ENCODE measurements around the gene TMEM248.

The TMEM248 gene

DNA sequence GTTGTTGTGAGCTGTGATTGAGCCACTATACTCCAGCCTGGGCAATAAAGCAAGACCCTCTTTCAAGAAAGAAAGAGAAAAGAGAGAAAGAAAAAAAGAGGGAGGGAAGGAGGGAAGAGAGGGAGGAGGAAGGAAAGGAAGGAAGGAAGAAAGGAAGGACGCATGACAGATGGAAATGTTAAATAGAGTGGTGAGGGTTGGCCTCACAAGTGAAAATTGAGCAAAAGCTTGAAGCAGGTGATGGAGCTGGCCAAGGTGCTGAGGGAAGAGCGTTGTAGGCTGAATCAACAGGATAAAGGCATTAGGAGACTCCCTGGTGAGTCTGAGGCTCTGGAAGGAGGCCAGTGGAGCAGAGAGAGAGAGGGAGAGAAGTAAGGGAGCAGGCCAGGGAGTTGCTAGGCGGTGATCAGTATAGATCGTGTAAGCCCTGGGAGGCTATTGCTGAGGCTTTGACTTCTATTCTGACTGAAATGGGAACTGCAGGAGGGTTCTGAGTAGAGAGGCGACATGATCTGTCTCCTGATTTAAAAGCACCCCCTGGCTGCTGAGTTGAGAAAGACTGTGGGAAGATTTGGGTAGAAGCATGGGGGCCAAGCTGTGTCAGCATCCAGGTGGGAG, 26.5 kb upstream of the TMEM248 start:
- no peaks in the 10 kb centered on the region for H3K4me1 ChIP-seq (ENCODE audit: control insufficient read depth, insufficient read depth, low read length, unreplicated experiment)
- no peaks in the 10 kb centered on the region for H3K79me2 ChIP-seq (ENCODE audit: control insufficient read depth, insufficient read depth, low read length, unreplicated experiment)
- no peak overlapping the region for H3K4me3 ChIP-seq (ENCODE audit: low read depth, low read length)
- 0 out of 2 replicates have a peak, but pooled peaks cover 3% of the 10 kb centered on the region for H3K36me3 ChIP-seq (ENCODE audit: insufficient read depth, low read length)
- no peak overlapping the region for H3K27ac ChIP-seq (ENCODE audit: low read depth, low read length)
- no peaks in the 10 kb centered on the region for H3K27me3 ChIP-seq (ENCODE audit: insufficient read depth, low read length)
- no peak overlapping the region for H2AFZ ChIP-seq (ENCODE audit: low read length, unreplicated experiment)

DNA sequence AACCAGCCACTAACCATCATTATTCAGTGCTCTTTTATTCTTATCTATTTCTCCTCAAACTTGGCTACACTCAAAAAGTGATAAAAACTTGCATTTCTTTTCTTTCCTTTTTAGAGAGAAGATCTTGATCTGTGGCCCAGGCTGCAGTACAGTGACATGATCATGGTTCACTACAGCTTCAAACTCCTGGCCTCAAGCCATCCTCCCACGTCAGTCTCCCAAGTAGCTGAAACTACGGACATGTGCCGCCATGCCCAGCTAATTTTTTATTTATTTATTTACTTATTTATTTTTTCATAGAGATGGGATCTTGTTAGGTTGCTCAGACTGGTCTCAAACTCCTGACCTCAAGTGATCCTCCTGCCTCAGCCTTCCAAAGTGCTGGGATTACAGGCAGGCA, 24.6 kb upstream of the TMEM248 start:
- H3K4me1 ChIP-seq (ENCODE audit: control insufficient read depth, insufficient read depth, low read length, unreplicated experiment), result no peaks in the 10 kb centered on the region
- H2AFZ ChIP-seq (ENCODE audit: low read length, unreplicated experiment), result no peak overlapping the region
- 0 out of 2 replicates have a peak, but pooled peaks cover 3% of the 10 kb centered on the region for H3K36me3 ChIP-seq (ENCODE audit: insufficient read depth, low read length)
- H3K27me3 ChIP-seq (ENCODE audit: insufficient read depth, low read length), result no peaks in the 10 kb centered on the region
- H3K4me3 ChIP-seq (ENCODE audit: low read depth, low read length), result no peak overlapping the region
- H3K79me2 ChIP-seq (ENCODE audit: control insufficient read depth, insufficient read depth, low read length, unreplicated experiment), result no peaks in the 10 kb centered on the region
- no peak overlapping the region for H3K27ac ChIP-seq (ENCODE audit: low read depth, low read length)

DNA sequence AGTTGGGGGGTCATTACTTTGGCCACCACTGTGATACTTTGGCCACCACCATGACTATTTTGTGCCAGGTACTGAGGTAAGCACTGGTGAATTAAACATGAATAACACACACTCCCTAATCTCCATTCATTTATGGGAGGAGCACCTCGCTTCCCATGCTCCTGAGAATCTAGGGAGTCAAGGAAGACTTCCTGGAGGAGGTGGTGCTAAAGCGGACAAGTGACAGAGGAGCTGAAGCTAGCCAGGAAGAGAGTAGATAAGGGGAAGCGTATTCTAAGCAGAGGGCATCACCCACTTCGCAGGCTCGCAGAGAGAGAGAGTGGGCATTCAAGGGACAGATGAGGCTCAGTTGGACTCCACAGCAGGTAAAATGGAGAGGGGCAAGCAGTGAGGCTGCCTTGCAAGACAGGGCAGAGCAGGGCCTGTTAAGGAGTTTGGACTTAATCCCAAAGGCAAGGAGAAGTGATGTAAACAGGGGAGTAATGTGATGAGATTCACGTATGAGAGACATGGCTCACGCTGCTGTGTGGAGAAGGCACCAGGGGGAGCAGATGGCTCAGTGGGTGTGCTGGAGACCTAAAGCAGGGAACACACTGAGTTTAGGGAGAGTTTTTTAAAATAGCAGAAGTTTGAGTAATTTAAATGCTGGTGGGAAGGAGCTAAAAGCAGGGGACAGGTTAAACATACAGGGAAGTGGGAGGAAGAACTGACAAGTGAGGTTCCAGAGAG, 21.3 kb upstream of the TMEM248 start:
- Histone ChIP-seq H3K79me2 (ENCODE audit: control insufficient read depth, insufficient read depth, low read length, unreplicated experiment) (no peaks in the 10 kb centered on the region), H3K4me1 (ENCODE audit: control insufficient read depth, insufficient read depth, low read length, unreplicated experiment) (no peaks in the 10 kb centered on the region), H3K27ac (ENCODE audit: low read depth, low read length) (no peak overlapping the region), H2AFZ (ENCODE audit: low read length, unreplicated experiment) (no peak overlapping the region), H3K4me3 (ENCODE audit: low read depth, low read length) (no peak overlapping the region), H3K27me3 (ENCODE audit: insufficient read depth, low read length) (no peaks in the 10 kb centered on the region), H3K36me3 (ENCODE audit: insufficient read depth, low read length) (no peaks in the 10 kb centered on the region)

DNA sequence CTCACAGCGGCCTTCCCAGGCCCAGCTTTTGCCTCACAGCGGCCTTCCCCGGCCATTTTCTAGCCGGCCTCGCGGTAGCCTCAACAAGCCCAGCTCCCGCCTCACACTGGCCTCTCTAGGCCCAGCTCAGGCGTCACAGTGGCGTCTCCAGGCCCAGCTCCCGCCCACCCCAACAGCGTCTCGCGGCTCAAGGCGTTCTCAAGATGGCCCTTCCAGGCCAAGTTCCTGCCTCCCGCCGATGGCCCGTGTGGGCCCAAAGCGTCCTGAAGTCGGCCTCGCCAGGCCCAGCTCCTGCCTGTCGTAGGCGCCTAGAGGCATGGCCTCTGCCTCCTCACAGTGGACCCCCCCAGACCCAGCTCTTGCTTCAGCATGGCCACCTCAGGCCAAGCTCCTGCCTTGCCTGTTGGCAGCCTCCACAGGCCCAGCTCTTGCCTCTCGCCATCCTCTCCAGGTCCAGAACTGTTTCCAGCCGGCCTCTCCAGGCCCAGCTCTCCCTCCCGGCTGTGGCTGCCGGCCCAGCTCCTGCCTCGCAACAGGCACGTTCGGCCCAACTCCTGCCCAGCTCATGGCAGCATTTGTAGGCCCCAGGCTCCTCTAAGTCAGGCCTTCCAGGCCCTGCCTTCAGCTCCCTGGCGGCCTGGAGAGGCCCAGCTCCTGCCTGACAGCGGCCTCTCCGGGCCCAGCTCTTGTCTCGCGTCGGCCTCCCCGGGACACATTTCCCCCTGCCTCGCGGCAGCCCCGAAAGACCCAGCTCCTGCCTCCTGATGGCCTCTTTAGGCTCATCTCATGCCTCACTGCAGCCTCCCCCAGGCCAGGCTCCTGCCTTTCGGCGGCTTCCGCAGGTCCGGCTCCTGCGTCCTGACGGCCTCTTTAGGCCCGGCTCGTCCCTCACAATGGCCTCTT, 18.8 kb upstream of the TMEM248 start:
- H3K4me3 ChIP-seq (ENCODE audit: low read depth, low read length), result no peak overlapping the region
- H3K36me3 ChIP-seq (ENCODE audit: insufficient read depth, low read length), result no peaks in the 10 kb centered on the region
- no peak overlapping the region for H2AFZ ChIP-seq (ENCODE audit: low read length, unreplicated experiment)
- no peaks in the 10 kb centered on the region for H3K79me2 ChIP-seq (ENCODE audit: control insufficient read depth, insufficient read depth, low read length, unreplicated experiment)
- no peak overlapping the region for H3K27ac ChIP-seq (ENCODE audit: low read depth, low read length)
- H3K27me3 ChIP-seq (ENCODE audit: insufficient read depth, low read length), result no peaks in the 10 kb centered on the region
- no peaks in the 10 kb centered on the region for H3K4me1 ChIP-seq (ENCODE audit: control insufficient read depth, insufficient read depth, low read length, unreplicated experiment)

DNA sequence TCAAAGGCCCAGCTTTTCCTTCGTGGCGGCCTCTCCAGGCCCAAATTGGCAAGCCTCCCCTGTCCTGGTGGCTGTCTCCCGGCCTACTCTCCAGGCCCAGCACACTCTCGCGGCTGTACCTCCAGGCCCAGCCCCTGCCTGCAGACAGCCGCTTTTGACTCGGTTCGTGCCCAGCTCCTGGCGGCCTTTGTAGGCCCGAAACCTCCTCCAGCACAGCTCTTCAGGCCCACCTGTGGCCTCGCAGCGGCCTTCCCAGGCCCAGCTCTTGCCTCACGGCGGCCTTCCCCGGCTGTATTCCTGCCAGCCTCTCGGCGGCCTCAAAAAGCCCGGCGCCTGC, 18.2 kb upstream of the TMEM248 start:
- Histone ChIP-seq H3K79me2 (ENCODE audit: control insufficient read depth, insufficient read depth, low read length, unreplicated experiment) (no peaks in the 10 kb centered on the region), H2AFZ (ENCODE audit: low read length, unreplicated experiment) (no peak overlapping the region), H3K4me1 (ENCODE audit: control insufficient read depth, insufficient read depth, low read length, unreplicated experiment) (no peaks in the 10 kb centered on the region), H3K27ac (ENCODE audit: low read depth, low read length) (no peak overlapping the region), H3K4me3 (ENCODE audit: low read depth, low read length) (no peak overlapping the region), H3K27me3 (ENCODE audit: insufficient read depth, low read length) (no peaks in the 10 kb centered on the region), H3K36me3 (ENCODE audit: insufficient read depth, low read length) (no peaks in the 10 kb centered on the region)

DNA sequence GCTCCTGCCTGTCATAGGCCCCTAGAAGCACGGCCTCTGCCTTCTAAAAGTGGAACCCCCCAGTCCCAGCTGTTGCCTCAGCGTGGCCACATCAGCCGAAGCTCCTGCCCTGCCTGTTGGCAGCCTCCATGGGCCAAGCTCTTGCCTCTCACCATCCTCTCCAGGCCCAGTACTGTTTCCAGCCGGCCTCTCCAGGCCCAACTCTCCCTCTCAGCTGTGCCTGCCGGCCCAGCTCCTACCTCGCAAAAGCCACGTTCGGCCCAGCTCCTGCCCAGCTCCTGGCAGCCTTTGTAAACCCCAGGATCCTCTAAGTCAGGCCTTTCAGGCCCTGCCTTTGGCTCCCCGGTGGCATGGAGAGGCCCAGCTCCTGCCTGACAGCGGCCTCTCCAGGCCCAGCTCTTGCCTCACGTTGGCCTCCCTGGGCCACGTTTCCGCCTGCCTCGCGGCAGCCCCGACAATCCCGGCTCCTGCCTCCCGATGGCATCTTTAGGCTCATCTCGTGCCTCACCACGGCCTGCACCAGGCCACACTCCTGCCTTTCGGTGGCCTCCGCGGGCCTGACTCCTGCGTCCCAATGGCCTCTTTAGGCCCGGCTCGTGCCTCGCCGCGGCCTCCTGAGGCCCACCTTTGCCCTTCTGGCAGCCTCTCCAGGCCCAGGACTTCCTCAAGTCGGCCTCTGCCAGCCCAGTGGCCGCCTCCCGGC, 17.5 kb upstream of the TMEM248 start:
- Histone ChIP-seq H3K4me3 (ENCODE audit: low read depth, low read length) (no peak overlapping the region), H3K36me3 (ENCODE audit: insufficient read depth, low read length) (no peaks in the 10 kb centered on the region), H3K27ac (ENCODE audit: low read depth, low read length) (no peak overlapping the region), H3K4me1 (ENCODE audit: control insufficient read depth, insufficient read depth, low read length, unreplicated experiment) (no peaks in the 10 kb centered on the region), H2AFZ (ENCODE audit: low read length, unreplicated experiment) (no peak overlapping the region), H3K79me2 (ENCODE audit: control insufficient read depth, insufficient read depth, low read length, unreplicated experiment) (no peaks in the 10 kb centered on the region), H3K27me3 (ENCODE audit: insufficient read depth, low read length) (no peaks in the 10 kb centered on the region)

DNA sequence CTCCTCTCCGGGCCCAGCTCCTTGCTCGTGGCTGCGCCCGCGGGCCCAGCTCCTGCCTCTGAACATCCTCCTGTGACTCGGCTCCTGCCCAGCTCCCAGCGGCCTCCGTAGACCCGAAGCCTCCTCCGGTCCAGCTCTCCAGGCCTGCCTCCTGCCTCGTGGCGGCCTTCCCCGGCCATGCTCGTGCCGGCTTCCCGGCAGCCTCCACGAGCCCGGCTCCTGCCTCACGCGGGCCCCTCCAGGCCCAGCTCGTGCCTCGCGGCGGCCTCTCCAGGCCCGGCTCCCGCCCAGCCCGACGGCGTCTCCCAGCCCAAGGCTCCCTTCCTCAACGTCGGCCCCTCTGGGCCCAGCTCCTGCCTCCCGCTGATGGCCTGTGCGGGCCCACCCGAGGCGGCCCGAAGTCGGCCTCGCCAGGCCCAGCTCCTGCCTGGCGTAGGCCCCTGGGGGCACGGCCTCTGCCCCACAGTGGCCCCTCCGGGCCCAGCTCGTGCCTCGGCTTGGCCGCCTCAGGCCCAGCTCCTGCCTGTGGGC, 16.9 kb upstream of the TMEM248 start:
- Histone ChIP-seq H3K36me3 (ENCODE audit: insufficient read depth, low read length) (no peaks in the 10 kb centered on the region), H3K4me1 (ENCODE audit: control insufficient read depth, insufficient read depth, low read length, unreplicated experiment) (no peaks in the 10 kb centered on the region), H3K27ac (ENCODE audit: low read depth, low read length) (no peak overlapping the region), H3K27me3 (ENCODE audit: insufficient read depth, low read length) (no peaks in the 10 kb centered on the region), H2AFZ (ENCODE audit: low read length, unreplicated experiment) (no peak overlapping the region), H3K4me3 (ENCODE audit: low read depth, low read length) (no peak overlapping the region), H3K79me2 (ENCODE audit: control insufficient read depth, insufficient read depth, low read length, unreplicated experiment) (no peaks in the 10 kb centered on the region)

DNA sequence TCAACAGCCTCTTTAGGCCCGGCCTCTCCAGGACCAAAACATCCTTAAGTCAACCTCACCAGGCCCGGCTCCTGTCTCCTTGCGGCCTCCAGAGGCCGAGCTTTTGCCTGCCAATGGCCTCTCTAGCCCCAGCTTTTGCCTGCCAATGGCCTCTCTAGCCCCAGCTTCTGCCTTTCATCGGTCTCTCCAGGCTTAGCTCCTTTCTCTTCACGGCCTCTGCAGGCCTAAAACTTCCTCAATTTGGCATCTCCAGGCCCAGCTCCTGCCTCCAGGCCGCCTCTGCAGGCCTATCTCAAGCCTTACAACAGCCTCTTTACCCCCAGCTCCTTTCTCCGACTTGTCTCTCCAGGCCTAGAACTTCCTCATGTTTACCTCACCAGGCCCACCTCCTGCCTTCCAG, 15.7 kb upstream of the TMEM248 start:
- no peaks in the 10 kb centered on the region for H3K27me3 ChIP-seq (ENCODE audit: insufficient read depth, low read length)
- no peaks in the 10 kb centered on the region for H3K79me2 ChIP-seq (ENCODE audit: control insufficient read depth, insufficient read depth, low read length, unreplicated experiment)
- H3K27ac ChIP-seq (ENCODE audit: low read depth, low read length), result no peak overlapping the region
- no peak overlapping the region for H3K4me3 ChIP-seq (ENCODE audit: low read depth, low read length)
- H2AFZ ChIP-seq (ENCODE audit: low read length, unreplicated experiment), result no peak overlapping the region
- H3K4me1 ChIP-seq (ENCODE audit: control insufficient read depth, insufficient read depth, low read length, unreplicated experiment), result no peaks in the 10 kb centered on the region
- no peaks in the 10 kb centered on the region for H3K36me3 ChIP-seq (ENCODE audit: insufficient read depth, low read length)

DNA sequence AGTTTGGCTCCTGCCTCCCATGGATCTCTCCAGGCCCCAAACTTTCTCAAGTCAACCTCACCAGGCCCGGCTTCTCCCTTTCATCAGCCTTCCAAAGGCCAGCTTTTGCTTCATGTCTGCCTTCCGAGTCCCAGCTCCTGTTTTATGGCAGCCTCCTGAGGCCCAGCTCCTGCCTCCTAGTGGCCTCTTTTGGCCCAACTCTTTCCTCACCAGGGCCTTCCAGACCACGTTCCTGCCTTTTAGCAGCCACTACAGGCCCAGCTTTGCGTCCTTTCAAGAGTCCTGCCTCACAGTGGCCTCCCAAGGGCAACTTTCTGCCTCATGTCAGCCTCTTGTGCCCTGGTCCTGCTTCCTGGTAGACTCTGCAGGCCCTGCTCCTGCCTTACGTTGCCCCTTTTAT, 15.3 kb upstream of the TMEM248 start:
- no peaks in the 10 kb centered on the region for H3K27me3 ChIP-seq (ENCODE audit: insufficient read depth, low read length)
- no peaks in the 10 kb centered on the region for H3K79me2 ChIP-seq (ENCODE audit: control insufficient read depth, insufficient read depth, low read length, unreplicated experiment)
- no peak overlapping the region for H3K4me3 ChIP-seq (ENCODE audit: low read depth, low read length)
- H3K4me1 ChIP-seq (ENCODE audit: control insufficient read depth, insufficient read depth, low read length, unreplicated experiment), result no peaks in the 10 kb centered on the region
- H3K36me3 ChIP-seq (ENCODE audit: insufficient read depth, low read length), result no peaks in the 10 kb centered on the region
- H2AFZ ChIP-seq (ENCODE audit: low read length, unreplicated experiment), result no peak overlapping the region
- H3K27ac ChIP-seq (ENCODE audit: low read depth, low read length), result no peak overlapping the region

DNA sequence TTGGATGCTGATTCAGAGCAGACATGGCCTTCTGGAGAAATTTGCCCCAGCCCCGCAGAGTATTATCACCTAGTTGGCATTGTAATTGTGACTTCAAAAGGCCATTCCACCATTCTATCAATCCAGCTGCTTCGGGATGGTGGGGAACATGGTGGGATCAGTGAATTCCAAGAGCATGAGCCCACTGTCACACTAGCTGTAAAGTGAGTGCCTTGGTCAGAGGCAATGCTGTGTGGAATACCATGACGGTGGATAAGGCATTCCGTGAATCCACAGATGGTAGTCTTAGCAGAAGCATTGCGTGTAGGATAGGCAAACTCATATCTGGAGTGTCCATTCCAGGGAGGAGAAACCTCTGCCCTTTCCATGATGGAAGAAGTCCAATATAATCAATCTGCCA, 13.3 kb upstream of the TMEM248 start:
- no peak overlapping the region for H2AFZ ChIP-seq (ENCODE audit: low read length, unreplicated experiment)
- no peak overlapping the region for H3K4me3 ChIP-seq (ENCODE audit: low read depth, low read length)
- no peak overlapping the region for H3K27ac ChIP-seq (ENCODE audit: low read depth, low read length)
- H3K36me3 ChIP-seq (ENCODE audit: insufficient read depth, low read length), result no peaks in the 10 kb centered on the region
- no peaks in the 10 kb centered on the region for H3K79me2 ChIP-seq (ENCODE audit: control insufficient read depth, insufficient read depth, low read length, unreplicated experiment)
- H3K4me1 ChIP-seq (ENCODE audit: control insufficient read depth, insufficient read depth, low read length, unreplicated experiment), result no peaks in the 10 kb centered on the region
- H3K27me3 ChIP-seq (ENCODE audit: insufficient read depth, low read length), result no peaks in the 10 kb centered on the region
